ENCODE measurements around the gene LRMDA. TPM values are rescaled to one million over a fixed set of nuclear protein-coding genes. Genes with fewer than 3 reads are reported as not detected.

Gene LRMDA
- total and polyA plus RNA-seq, 2 of the 13 experiments (the other 11 are each of a cell fraction or from before 2014, with no cell fraction given) = 13.4 to 22.0 TPM

- peak; percentile 33; the same call in 1 of the 2 replicates for TF ChIP-seq ARID5B (CRISPR knock-in tag; IDR thresholded peaks at IDR 0.05)
- 0 out of 2 replicates have a peak, but pooled peaks have one; percentile 19 for TF ChIP-seq ZNF501 (CRISPR knock-in tag; IDR thresholded peaks at IDR 0.05)
- TF ChIP-seq, protein P1, sequence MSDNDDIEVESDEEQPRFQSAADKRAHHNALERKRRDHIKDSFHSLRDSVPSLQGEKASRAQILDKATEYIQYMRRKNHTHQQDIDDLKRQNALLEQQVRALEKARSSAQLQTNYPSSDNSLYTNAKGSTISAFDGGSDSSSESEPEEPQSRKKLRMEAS (IDR thresholded peaks at IDR 0.05) = no peak
- TF ChIP-seq TBX2 (CRISPR knock-in tag; IDR thresholded peaks at IDR 0.05; ENCODE audit: borderline replicate concordance) = peak; percentile 41; the same call in 1 of the 2 replicates
- TF ChIP-seq SALL1 (CRISPR knock-in tag; IDR thresholded peaks at IDR 0.05) = peak; percentile 19; the same call in 1 of the 2 replicates
These were observed 446.5 kb downstream of the LRMDA start (continued) for GRCh38 chr10:75877877-75878276.

- Histone ChIP-seq H3K27me3 (ENCODE audit: control insufficient read depth in 1 of 2, insufficient read depth in 2 of 2, low read length in 2 of 2) (no peaks in the 10 kb centered on the region), H3K4me1 (ENCODE audit: insufficient read depth, low read length) (peaks cover 17% of the 10 kb centered on the region), H3K36me3 (replicated peaks in 1 of 2; ENCODE audit: control insufficient read depth in 1 of 2, insufficient read depth in 2 of 2, low read length in 2 of 2) (no peaks in the 10 kb centered on the region), H3K9me3 (ENCODE audit: low read length) (no peaks in the 10 kb centered on the region), H3K4me3 (replicated peaks in 1 of 3; ENCODE audit: insufficient read depth in 1 of 3, low read depth in 2 of 3, low read length in 3 of 3) (no peak overlapping the region), H4K20me1 (ENCODE audit: insufficient read depth, low read length) (no peaks in the 10 kb centered on the region), H3K79me2 (ENCODE audit: insufficient read depth, low read length) (no peaks in the 10 kb centered on the region), H3K27ac (ENCODE audit: extremely low read length, insufficient read depth, low read length) (no peak overlapping the region), H2AFZ (ENCODE audit: low read length) (no peak overlapping the region), H3K9ac (ENCODE audit: insufficient read depth, low read depth, low read length) (no peak overlapping the region), H3K4me2 (ENCODE audit: low read depth, low read length) (no peak overlapping the region)
- 97% methylated on average over 2 of the region's 2 CpGs for WGBS (ENCODE audit: low lambda C conversion rate)
- intact Hi-C loops (cut with micrococcal nuclease; ENCODE audit: unreplicated experiment) = no loop called here
- CTCF ChIA-PET (ENCODE audit: low intra/inter-chr PET ratio, low total read pairs) = no interaction called here
- no TSS peak for BruUV-seq (replicated peaks)
- no peak for DNase-seq (ENCODE audit: low spot score)
- ATAC-seq = no peak
- POLR2A ChIA-PET = interaction anchor here (1.2 kb wide), 1 partner anchor 90 kb away, joined by 3 read pairs; no protein-coding TSS in a partner anchor
- in situ Hi-C loops (cut with HindIII; ENCODE audit: extremely low pct_ligation_motif_present, low pct_unique_long_range_greater_than_20kb) = no loop called here
- no peak for FAIRE-seq
- TF ChIP-seq GTF2F1 (IDR thresholded peaks at IDR 0.05; ENCODE audit: low read length) (no peak), FOXC1 (CRISPR knock-in tag; IDR thresholded peaks at IDR 0.05; ENCODE audit: borderline replicate concordance) (no peak), SPEN (CRISPR knock-in tag; IDR thresholded peaks at IDR 0.05; ENCODE audit: low read depth) (no peak), ZIK1 (CRISPR knock-in tag; IDR thresholded peaks at IDR 0.05; ENCODE audit: borderline replicate concordance, low read depth) (no peak), ETV5 (CRISPR knock-in tag; IDR thresholded peaks at IDR 0.05; ENCODE audit: borderline replicate concordance) (no peak), ZNF251 (CRISPR knock-in tag; IDR thresholded peaks at IDR 0.05) (no peak)
These were observed 447.2 kb downstream of the LRMDA start for GRCh38 chr10:75878586-75878985.

Measured in HepG2 (cell line).